Pancreas (tissue), 10 donors: ENCODE measurements around the gene DLG2. TPM values are rescaled to one million over a fixed set of nuclear protein-coding genes. Genes with fewer than 3 reads are reported as not detected.
"Not testable (repeated sequence)": the region's sequence is repeated elsewhere in the genome, so short reads cannot be mapped to it uniquely, and the experiment has no call there.

Experiments
- ATAC-seq, 4 donors: fragments of 200-7000 bp; cut with Tn5 transposase; one replicate each; pipeline versions ENCODE4 v1.8.0 to v1.9.1; 2020; ENCODE audit warnings: mild to moderate bottlenecking in 4 of 4, moderate library complexity in 4 of 4
- DNase-seq, 6 donors: peaks; one replicate each; pipeline ENCODE4 v3.0.0-alpha.2; 2020
- FAIRE-seq: peaks from 2 replicates; lab custom pipeline; 2012; peaks lifted over from hg19 to GRCh38; lab: Jason Lieb, UNC
- H3K27ac ChIP-seq, 4 donors: fragments of 200-600 bp; sonication (generic); 1 replicate in 3 of 4; 2 replicates in 1 of 4; pipeline versions ENCODE4 v1.5.0 to v1.8.0; 2020
- H3K27me3 ChIP-seq, 4 donors: fragments of 200-600 bp; one replicate each; pipeline ENCODE4 v1.8.0; 2021
- H3K36me3 ChIP-seq, 3 donors: fragments of 200-600 bp; sonication (generic) in 1 of 3; one replicate each; pipeline versions ENCODE4 v1.5.0 to v1.8.0; 2020 to 2021
- H3K4me1 ChIP-seq, 3 donors: fragments of 200-600 bp; one replicate each; pipeline ENCODE4 v1.8.0; 2021
- H3K4me3 ChIP-seq, 4 donors: fragments of 200-600 bp; sonication (generic) in 2 of 4; one replicate each; pipeline versions ENCODE4 v1.5.0 to v1.8.0; 2020 to 2021
- H3K9me3 ChIP-seq, 4 donors: fragments of 200-600 bp; one replicate each; pipeline ENCODE4 v1.8.0; 2021
- CTCF ChIP-seq, 4 donors: fragments of 200-600 bp; sonication (generic) in 3 of 4; IDR thresholded peaks; one replicate each; pipeline versions ENCODE4 v1.5.0 to v1.8.0; 2021; ENCODE audit warnings: antibody characterized with exemption in 4 of 4
- WGBS, 2 donors: extraction: QIAGEN DNeasy Blood & Tissue Kit; methylation state at CpG; one replicate each; pipeline ENCODE4 v1.1.7; 2013; 5-methylcytosine and 5-hydroxymethylcytosine counted together
- intact Hi-C, 3 donors: fragments of 100-400 bp; cut with DNase I; formaldehyde crosslinking; loops; one replicate each; pipeline versions ENCODE4 v1.11.1 to v1.14.2; 2022
- polyA plus RNA-seq, 2 donors: library from polyadenylated mRNA; stranded (reverse); fragments of 200-250 nt; gene quantifications; one replicate each; pipeline ENCODE4 v1.2.3, GENCODE V29; 2013
- total RNA-seq, 6 donors: library from RNA; stranded (reverse); fragmentation: NEBNext Ultra II Directional in 4 of 6; extraction: Animal tissue kit (Norgen Biotek cat#: 25700) in 4 of 6; gene quantifications; one replicate each; pipeline versions ENCODE4 v1.2.1 to v1.2.4, GENCODE V29; 2021 to 2023
- donor health status: healthy with polysubstance abuse.
- donor health status: DM: no; HTN: no; CAD: no; lungs with moderate emphysema.
- donor health status: DM: no; HTN: no; CAD: no.
- donor health status: control.
- donor health status: control.
- donor health status: Bipolar disorder and iron deficiency.
- donor health status: DM: yes; HTN: yes; CAD: no.
- donor health status: DM: no; HTN: no; CAD: no.
- donor health status: DM: no; HTN: no; CAD: no.
- donor health status: DM: yes; HTN: yes; CAD: no.

The DLG2 gene
- total and polyA plus RNA-seq, 8 donors: 1.2 to 5.4 (median 3.6) TPM

- H3K27ac ChIP-seq: no peak overlapping the region
- 45 to 49% methylated on average over 2 of the region's 2 CpGs for WGBS, 2 donors
Measured at GRCh38 chr11:83427943-83428342, 2199.2 kb downstream of the DLG2 start.

GRCh38 chr11:83427501-83427900, 2199.6 kb downstream of the DLG2 start:
- intact Hi-C loops: no loop called here
- WGBS, 2 donors: 75% methylated on average over 2 of the region's 2 CpGs
- ATAC-seq: no peak
- Histone ChIP-seq H3K27me3 (no peaks in the 10 kb centered on the region), H3K27ac (no peak overlapping the region), H3K4me1 (no peaks in the 10 kb centered on the region), H3K9me3 (no peaks in the 10 kb centered on the region), H3K4me3 (no peak overlapping the region), H3K36me3 (no peaks in the 10 kb centered on the region)
- FAIRE-seq: no peak
- no peak for TF ChIP-seq CTCF (IDR thresholded peaks at IDR 0.05)
- no peak for DNase-seq

More at GRCh38 chr11:83427943-83428342, 2199.2 kb downstream of the DLG2 start:
- FAIRE-seq: no peak
- Histone ChIP-seq H3K27me3 (no peaks in the 10 kb centered on the region), H3K9me3 (no peaks in the 10 kb centered on the region), H3K4me1 (no peaks in the 10 kb centered on the region), H3K36me3 (no peaks in the 10 kb centered on the region), H3K4me3 (no peak overlapping the region)
- peak; percentile 44 to 53 (median 49) for ATAC-seq
- no peak for TF ChIP-seq CTCF (IDR thresholded peaks at IDR 0.05)
- DNase-seq: no peak
- intact Hi-C loops: no loop called here

GRCh38 chr11:83425137-83425466, 2202.0 kb downstream of the DLG2 start:
- FAIRE-seq: no peak

GRCh38 chr11:83424376-83425136, 2202.6 kb downstream of the DLG2 start:
- ATAC-seq: no peak

More at GRCh38 chr11:83425137-83425466, 2202.0 kb downstream of the DLG2 start:
- Histone ChIP-seq H3K36me3 (no peaks in the 10 kb centered on the region), H3K27me3 (no peaks in the 10 kb centered on the region), H3K4me1 (no peaks in the 10 kb centered on the region), H3K4me3 (no peak overlapping the region), H3K9me3 (no peaks in the 10 kb centered on the region), H3K27ac (no peak overlapping the region)
- DNase-seq: no peak
- intact Hi-C loops: no loop called here
- no peak for TF ChIP-seq CTCF (IDR thresholded peaks at IDR 0.05)
- ATAC-seq: no peak

GRCh38 chr11:83422641-83423040, 2204.5 kb downstream of the DLG2 start:
- H3K36me3 ChIP-seq, H3K27ac ChIP-seq, FAIRE-seq, H3K4me1 ChIP-seq, H3K4me3 ChIP-seq, H3K9me3 ChIP-seq, H3K27me3 ChIP-seq, ATAC-seq, DNase-seq, intact Hi-C loops: not testable (repeated sequence)
- WGBS, 2 donors: 85 to 88% methylated on average over 5 of the region's 5 CpGs

More at GRCh38 chr11:83424376-83425136, 2202.6 kb downstream of the DLG2 start:
- TF ChIP-seq CTCF (IDR thresholded peaks at IDR 0.05): no peak
- no peaks in the 10 kb centered on the region for H3K4me1 ChIP-seq
- H3K27me3 ChIP-seq: no peaks in the 10 kb centered on the region
- WGBS, 2 donors: 48% methylated on average over 2 of the region's 2 CpGs
- H3K4me3 ChIP-seq: no peak overlapping the region
- FAIRE-seq (no peak), DNase-seq (no peak)
- no peaks in the 10 kb centered on the region for H3K36me3 ChIP-seq
- intact Hi-C loops: no loop called here
- H3K27ac ChIP-seq: no peak overlapping the region
- H3K9me3 ChIP-seq: no peaks in the 10 kb centered on the region
